Stimulated activated CD4-positive, alpha-beta T cell treated with anti-CD3 and anti-CD28 coated beads, Interleukin-2, amount 100 ng/mL, for 48 hours (primary cell): ENCODE data around the gene NCF4.

ENCODE experiments used
- DNase-seq, 2 donors: peaks; one replicate each; pipeline ENCODE4 v3.0.0-alpha.2; 2020

The NCF4 gene

DNA sequence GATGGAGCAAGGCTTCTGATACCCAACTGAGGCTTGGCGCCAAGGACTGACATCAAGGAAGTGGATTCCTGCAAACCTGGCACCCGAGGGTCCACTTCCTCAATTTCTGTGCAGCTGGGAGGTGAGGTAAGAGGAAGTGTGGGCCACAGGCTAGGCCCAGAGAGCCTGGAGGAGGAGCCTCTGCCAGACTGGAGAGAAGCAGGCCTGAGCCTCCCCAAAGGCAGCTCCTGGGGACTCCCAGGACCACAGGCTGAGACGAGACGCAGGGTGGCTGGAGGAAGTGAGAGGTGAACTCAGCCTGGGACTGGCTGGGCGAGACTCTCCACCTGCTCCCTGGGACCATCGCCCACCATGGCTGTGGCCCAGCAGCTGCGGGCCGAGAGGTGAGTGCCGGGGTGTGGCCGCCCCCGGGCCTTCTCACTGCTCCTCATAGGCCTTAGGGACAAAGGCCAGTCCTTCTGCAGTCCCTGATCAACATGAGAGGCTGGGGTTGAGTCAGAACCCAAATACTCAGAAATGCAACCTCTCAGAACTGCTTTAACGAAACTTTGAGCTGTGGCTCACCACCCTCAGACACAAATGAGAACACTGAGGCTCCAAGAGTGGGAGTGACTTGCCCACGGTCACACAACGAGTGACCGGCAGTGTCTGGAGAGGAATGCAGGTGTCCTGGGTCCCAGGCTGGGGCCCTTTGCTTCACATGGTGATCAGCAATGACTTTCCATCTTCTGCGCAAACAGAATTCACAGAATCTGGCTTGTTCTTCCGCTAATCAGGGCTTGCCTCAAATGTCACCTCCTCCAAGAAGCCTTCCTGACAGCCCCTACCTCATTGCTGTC, at the start of gene NCF4:
TSS of gene NCF4 (plus strand) at position 186 of the 839 bp plus-strand sequence. CDS start at position 352, 166 bp downstream.
- DNase-seq = peak; percentile 23 to 31

DNA sequence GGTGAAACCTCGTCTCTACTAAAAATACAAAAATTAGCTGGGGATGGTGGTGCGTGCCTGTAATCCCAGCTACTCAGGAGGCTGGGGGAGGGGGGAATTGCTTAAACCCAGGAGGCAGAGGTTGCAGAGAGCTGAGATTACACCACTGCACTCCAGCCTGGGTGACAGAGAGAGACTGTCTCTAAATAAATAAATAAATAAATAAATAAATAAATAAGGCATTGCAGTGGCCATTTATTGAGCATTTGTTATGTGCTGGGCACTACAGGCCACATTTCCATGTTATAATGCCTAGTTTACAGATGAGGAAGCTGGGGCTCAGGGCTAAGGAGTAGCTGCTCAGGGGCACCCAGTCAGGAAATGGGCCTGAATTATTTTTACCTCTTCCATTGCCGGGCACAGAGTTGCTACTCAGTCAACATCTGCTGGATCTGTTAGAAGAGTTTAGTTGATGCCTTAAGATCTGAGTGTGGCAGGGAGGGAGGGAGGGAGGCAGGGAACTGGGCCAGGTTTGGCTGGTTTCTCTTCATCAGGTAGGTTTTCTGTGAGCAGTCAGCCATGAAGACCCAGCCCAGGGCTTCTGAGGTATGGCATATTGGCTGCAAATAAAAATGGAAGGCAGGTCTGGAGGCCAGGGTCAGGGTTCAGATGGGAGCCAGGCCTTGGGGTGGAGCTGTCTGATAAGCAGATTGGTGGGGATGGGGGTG, 49.6 kb upstream of the NCF4 start:
- no peak for DNase-seq

DNA sequence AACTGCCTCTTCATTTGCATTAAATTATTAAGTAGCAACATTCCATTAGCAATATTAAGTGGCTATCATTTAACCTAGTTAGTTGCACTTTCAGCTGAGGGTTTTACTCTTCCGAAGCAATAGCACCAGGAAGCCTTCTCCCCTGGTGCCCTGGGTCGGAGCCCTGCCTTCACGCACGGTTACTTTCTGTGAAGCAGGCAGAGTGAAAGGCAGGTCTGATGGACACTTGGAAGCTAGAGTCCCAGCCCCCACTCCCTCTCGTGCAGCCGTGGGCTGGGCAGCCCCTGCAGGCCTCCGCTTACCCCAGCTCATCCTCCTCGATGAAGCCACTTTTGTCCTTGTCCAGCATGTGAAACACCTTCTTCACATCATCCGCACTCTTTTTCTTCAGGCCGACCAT, 46.0 kb upstream of the NCF4 start:
- no peak for DNase-seq

DNA sequence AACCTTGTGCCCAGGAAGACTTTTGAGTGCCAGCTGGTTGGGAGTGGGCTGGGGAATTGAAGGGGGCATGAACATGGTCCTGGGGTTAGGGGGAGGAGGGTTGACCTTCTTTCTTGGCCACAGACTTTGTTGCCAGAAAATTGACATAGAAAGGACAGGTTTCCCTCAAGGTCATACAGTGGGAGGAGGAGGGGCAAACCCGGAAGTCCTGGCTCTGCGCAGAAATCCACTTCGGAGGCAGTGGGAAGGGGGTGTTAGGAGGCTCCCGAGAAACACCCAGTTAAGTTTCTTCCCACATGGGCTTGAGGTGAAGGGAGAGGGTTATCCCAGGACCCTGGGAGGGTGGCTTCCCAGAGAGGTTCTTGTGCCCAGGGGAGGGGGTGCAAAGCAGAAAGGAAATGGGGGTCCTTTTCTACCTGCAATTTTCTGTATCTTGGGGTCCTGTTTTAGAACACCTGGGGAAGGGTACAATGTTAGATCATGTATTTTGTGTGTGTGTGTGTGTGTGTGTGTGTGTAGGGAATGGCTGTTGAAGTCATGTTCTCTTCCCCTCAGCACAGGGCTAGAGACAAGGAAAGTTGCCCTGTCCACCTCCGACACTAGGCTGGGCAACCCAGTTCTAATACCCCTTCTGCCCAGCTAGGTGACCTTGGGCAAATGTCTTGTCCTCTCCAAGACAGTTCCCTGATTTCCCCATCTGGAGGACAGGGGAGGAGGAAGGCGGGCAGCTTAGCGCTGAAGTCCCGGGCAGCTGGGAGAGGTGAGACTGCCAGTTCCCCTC, 45.1 kb upstream of the NCF4 start:
- DNase-seq = no peak

DNA sequence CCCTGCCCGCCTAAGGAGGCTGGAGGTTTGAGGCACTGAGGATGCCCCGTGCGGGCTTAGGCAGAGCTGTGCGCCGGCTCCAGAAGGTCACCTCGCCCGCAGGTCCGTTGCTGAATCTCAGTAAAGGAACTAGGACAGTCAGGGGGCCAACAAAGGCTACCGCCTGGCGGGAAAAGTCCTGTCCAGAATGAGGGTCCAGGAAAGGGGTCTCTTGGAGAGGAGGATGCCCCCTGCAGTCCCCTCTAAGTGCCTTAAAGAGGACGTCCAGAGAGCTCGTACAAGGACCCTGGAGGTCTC, 44.5 kb upstream of the NCF4 start:
- DNase-seq = no peak

DNA sequence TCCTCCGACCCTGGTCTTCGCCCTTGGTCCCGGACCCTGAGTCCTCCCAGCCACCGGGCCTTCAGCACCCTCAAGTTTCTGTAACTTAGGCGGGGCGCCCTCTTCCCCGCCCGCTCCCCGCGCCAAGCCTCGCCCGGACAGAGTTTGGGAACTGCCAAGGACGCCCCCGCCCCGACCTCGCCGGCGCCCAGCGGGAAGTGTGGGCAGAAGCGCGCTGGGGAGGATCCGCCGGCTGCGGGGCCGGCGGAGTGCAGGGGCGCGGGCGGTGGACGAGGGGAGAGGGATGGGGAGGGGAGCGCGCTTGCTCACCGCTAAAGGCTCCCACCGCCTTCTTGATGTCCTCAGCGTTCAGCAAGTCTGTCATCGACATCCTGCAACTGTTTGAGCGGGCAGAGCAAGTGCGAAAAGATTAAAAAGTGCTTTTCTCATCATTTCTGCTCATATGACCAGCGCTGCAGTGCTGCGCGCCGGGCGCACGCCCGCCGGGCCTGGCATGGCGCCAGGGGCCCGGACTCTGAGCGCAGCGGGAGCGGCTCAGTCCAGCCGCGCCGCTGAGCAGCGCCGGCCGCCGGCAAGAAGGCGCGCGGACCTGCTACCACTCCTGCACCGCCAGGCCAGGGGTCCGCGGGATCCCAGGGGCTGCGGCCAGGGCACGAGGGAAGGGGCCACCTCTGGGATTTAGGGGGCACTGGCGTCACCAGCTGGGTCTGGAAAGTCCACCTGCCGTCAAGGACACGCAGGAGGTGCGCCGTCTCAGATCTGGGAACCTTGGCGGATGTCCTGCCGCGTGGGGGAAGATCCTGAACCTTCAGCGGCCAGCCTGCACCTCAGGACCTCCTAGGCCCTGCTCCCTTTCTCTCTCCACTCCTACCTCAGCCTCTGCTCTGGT, 43.9 kb upstream of the NCF4 start, which contains the start of gene PVALB:
TSS of gene PVALB (minus strand) at position 400 of the 889 bp plus-strand sequence. CDS start at position 370, 30 bp downstream.
- DNase-seq = no peak

DNA sequence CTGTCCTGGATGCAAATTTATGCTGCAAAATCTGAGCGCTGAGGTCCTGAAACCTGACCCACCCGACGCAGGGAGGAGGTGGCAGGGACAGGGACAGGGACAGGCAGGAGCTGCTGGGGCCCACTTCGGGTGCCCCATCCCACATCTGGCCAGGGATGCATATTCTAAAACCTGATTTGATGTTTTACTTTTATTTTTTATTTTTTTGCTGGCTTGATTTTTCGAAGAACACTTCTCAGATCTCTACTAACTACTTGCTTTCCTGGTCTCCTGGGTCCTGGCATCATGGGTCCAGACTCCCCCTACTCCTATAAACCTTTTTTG, 43.3 kb upstream of the NCF4 start:
- no peak for DNase-seq

DNA sequence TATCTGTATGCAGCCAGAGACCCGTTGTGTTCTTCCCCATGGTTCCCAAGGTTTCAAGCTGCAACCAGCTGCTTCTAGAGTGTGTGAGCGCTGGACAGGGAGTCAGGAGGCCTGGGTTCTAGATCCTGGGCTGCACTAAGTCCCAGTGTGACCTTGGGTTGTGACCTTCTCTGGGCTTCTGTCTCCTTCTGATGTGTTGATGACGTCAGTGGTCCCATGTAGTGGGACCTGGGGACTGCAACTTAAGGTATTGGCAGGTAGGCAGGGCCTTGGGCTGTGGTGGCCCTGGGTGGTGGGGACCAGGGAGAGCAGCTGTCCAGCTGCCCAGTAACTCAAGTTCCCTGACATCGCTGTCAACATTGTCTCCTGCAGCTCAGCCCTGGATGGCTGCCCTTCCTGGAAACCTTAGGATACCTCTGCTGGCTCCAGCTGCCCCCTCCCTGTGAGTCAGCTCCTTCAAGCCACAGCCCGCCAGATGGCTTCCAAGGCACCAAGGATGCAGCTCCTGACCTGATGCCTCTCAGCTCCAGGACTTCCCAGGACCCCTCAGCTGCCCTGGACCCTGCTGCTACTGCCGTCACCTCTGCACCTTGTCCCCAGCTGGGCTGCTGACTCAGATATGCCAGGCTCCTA, 42.7 kb upstream of the NCF4 start:
- DNase-seq = no peak

DNA sequence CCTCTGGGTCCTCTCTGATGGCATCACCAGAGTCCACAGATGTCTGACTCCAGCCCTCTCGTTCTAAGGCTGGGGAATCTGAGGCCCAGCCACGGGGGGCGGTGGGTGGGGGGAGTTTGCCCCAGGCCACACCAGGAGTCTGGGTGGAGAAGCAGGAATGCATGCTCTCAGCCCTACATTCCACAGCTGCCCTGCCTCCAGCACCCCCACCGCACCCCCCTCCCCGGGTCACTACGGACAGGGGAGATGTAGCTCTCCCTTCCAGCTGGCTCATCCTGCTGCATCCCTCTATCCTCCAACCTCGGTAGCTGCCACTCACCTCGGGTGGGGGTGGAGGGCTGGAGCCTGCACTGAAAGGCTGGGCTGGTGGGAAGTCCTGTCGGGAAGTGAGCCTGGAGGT, 41.7 kb upstream of the NCF4 start:
- DNase-seq = no peak

DNA sequence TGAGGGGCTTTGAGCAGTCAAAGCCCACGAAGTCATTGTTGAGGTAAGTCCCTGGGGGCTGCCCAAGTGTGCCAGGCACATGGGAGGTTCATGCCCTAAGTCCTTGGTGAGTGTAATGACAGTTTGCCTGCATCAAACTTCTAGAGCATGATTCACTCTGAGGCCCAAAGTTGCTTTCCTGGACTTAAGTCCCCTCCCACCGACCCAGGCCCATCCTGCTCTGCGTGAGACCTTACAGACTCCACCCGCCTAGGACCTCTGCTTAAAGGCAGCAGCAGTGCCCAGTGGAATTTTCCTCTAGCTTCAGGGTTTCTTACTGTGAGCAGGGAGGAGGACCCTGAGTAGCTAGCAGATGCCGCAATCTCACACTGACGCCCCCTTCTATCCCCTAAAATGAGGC, 38.2 kb upstream of the NCF4 start:
- no peak for DNase-seq

DNA sequence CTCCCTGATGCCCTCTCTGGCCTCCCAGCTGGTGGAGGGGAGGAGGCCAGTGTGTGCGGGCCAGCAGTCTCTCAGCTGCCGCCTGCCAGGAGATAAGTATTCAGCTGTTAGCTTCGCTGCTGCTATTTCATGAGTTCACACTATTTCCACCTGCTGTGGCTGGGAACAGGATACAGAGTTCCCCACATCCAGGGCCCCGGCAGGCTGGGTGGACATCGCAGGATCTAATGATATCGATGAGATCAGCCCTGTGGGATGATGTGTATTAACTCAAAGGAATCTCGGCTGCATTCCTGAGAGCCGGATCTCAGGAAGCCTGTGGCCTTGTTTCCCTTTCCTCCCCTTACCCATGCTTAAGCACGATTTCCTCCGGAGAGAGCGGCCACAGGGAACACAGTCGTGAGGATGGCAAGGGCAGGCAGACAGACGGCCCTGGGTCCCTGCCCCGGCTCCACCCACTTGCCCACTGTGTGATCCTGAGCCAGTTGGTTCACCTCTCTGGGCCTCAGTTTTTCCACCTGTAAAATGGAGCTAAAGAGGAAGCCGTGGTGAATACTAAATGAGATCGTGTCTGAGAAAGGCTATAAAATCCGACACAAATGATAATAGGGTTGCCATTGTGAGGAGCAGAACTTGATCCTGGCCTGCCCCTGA, 37.5 kb upstream of the NCF4 start:
- no peak for DNase-seq

DNA sequence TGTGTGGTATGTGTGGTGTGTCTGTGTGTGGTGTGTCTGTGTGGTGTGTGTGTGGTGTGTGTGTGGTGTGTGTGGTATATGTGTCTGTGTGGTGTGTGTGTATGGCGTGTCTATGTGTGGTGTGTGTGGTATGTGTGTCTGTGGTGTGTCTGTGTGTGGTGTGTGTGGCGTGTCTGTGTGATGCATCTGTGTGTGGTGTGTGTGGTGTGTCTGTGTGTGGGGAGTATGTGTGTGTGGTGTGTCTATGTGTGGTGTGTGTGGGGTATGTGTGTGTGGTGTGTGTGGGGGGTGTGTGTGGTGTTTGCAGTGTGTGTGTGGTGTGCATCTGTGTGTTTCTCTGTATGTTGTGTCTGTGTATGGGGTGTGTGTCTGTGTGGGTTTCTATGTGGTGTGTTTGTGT, 36.2 kb upstream of the NCF4 start:
- no peak for DNase-seq

DNA sequence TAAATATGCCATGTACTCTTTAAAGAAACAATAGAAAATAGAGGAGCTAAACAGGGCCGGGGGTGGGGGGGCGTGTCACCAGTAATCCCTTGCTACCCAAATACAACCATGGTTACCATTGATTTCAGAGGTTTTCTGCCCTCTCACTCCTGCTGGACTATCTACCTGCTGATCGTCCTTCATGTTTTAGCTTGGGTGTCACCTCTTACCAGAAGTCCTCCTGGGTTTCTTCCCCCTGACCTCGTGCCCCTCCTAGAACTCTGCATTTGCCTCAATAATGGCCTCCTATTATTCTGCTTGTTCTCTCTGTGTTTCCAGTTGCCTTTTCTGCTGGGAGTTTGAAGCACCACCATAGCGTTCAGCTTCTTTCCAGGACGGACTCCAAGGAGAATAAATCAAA, 34.5 kb upstream of the NCF4 start:
- DNase-seq = no peak

DNA sequence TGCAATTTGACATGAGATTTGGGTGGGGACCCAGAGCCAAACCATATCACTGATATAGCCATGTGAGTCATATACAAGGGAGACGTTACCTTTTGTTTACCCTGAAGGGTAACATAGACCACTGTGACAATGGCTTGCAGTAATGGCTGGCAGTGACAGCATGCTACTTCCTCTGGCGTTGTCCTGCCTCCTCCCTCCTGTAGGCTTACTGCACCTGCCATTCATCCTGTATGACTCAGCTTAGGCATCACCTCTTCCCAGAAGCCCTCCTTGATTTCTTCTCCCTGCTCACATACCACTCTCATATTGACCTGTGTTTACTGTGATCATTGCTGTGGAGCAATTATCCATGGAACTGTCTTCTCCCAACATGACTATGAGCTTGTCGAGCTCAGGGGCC, 32.0 kb upstream of the NCF4 start:
- no peak for DNase-seq

DNA sequence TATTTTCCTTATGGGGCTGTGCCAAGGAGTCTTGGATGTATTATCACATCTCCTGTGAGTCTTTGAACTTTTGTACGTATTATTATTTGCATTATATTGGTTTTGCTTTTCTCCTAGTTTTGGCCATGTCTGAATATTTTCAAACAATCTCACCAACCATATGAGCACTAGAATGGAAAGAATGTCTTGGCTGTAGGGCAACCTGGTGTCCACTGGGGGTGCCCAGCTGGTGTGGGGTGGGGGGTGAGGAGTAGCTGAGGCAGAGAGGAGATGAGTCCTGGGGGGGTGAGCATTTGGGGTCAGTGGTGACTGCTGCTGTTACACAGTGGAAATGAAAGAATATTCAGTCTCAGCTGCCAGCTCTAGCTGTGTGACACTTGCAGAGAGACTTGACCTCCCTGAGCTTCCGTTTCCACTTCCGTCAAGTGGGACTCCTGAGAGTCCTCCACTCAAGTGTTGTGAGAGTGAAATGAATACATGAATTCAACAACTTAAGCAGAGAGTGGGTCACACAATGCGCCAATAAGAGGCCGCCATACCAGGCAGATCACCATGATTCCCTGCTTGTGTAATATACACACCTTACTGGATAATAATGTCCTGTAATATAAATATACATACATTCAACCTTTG, 31.3 kb upstream of the NCF4 start:
- no peak for DNase-seq

DNA sequence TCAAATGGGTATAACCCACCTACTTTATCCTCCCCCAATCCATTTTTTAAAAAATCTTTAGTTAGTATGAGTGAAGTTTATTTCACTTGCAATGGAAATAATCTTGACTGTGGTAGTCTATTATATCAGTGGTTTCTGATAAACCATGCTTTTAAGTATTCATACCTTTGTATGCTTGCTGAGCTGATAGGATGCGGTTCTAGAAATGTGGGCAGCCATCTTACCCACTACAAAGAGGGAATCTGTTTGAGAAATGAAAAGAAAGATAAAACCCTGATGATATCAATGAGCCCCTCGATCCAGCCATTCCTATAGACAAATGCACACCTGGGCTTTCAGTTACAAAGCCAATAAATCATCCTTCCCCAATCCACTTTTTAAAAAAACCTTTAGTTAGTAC, 30.2 kb upstream of the NCF4 start:
- DNase-seq = no peak

DNA sequence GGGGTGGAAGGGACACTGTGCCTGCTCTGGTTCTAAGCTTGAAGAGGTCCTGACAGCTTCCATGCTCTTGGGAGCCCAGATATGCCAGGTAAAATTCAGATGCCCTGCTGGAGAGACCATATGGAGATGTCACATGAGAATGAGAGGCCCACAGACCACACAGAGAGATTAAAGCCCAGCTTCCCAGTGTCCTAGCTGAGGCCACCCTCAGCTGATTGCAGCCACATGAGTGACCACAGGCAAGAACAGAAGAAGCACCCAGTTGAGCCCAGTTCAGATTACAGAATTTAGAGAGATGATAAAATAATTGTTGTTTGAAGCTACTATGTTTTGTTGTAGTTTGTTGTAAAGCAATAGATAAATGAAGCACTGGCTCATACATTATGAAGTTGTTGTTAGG, 29.6 kb upstream of the NCF4 start:
- DNase-seq = no peak

DNA sequence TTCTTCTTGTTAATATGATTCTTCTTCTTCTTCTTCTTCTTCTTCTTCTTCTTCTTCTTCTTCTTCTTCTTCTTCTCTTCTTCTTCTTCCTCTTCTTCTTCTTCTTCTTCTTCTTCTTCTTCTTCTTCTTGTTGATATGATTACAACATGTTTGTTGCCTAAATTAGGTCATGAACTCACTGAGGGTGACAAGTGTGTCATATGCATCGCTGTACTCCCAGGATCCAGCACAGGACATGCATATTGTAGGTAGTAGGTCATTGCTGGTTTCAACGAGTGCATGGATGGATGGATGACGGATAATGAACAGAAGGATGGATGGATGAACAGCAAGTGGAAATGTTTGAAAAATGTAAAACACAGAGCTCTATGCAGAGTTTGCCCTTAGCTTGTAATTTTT, 29.1 kb upstream of the NCF4 start:
- DNase-seq = no peak

DNA sequence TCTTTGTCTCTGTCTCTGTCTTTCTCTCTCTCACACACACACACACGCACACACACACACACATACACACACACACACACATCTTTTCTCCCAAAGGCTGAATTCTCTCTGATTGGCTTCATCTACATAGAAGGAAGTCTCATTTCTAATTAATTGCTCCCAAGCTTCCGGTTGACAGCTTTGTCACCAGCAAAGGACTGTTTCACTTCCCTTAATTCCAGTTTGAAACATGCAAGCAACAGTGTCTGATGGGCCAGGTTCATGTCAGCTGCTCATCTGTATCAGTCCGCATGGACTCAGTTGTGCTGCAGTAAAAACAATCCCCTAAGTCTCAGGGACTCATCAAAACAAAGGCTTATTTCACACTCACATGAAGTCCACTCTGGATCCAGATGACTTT, 27.7 kb upstream of the NCF4 start:
- DNase-seq = no peak

DNA sequence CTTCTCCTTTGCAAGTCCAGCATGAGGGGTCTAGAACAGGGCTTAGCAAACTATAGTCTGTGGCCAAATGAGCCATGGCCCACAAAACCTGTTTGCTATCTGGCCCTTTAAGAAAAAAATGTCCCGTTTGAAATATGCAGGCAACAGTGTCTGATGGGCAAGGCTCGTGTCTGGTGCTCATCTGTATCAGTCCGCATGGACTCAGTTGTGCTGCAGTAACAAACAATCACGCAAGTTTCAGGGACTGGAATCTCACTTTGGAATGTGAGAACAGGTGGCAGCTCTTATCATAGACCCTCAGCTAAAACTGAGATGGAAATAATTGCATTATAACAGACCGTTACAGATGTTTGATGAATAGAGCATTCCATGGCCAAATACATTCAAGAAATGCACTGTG, 24.9 kb upstream of the NCF4 start:
- no peak for DNase-seq
